LNCAP (cell line): ENCODE data around the gene ZNF805.

Experiments
- TF ChIP-seq, protein P1 (sequence below): fragments of 450-650 bp; IDR thresholded peaks from 2 replicates; pipeline ENCODE4 v1.5.1; 2017; ENCODE audit warnings: mild to moderate bottlenecking

Gene ZNF805

GRCh38 chr19:57227502-57227901, 12.9 kb upstream of the ZNF805 start:
- TF ChIP-seq, protein P1, sequence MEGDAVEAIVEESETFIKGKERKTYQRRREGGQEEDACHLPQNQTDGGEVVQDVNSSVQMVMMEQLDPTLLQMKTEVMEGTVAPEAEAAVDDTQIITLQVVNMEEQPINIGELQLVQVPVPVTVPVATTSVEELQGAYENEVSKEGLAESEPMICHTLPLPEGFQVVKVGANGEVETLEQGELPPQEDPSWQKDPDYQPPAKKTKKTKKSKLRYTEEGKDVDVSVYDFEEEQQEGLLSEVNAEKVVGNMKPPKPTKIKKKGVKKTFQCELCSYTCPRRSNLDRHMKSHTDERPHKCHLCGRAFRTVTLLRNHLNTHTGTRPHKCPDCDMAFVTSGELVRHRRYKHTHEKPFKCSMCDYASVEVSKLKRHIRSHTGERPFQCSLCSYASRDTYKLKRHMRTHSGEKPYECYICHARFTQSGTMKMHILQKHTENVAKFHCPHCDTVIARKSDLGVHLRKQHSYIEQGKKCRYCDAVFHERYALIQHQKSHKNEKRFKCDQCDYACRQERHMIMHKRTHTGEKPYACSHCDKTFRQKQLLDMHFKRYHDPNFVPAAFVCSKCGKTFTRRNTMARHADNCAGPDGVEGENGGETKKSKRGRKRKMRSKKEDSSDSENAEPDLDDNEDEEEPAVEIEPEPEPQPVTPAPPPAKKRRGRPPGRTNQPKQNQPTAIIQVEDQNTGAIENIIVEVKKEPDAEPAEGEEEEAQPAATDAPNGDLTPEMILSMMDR = no peak

DNA sequence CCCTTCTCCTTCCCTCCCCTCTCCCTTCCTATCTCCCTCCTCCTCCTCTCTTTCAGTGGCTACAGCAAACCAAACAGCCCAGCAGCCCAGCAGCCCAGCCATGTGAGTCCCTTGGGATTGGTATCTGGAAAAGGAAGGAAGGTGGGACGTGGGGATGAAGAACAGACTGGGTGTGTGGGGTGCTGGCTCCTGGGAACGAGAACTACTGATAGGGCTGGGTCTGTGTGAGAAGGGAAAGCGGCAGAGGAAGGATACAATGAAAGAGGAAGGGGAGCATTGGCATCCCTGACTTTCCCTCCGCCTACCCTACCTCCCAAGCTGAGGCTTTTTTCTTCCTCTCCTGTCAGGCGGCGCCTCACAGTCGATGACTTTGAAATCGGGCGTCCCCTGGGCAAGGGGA, 8.7 kb upstream of the ZNF805 start:
- TF ChIP-seq, protein P1 = no peak

- TF ChIP-seq, protein P1 = no peak
These were observed 7.2 kb upstream of the ZNF805 start for GRCh38 chr19:57233207-57233606.

- TF ChIP-seq, protein P1 = no peak
These were observed 486 bp upstream of the ZNF805 start for GRCh38 chr19:57239982-57240310.

DNA sequence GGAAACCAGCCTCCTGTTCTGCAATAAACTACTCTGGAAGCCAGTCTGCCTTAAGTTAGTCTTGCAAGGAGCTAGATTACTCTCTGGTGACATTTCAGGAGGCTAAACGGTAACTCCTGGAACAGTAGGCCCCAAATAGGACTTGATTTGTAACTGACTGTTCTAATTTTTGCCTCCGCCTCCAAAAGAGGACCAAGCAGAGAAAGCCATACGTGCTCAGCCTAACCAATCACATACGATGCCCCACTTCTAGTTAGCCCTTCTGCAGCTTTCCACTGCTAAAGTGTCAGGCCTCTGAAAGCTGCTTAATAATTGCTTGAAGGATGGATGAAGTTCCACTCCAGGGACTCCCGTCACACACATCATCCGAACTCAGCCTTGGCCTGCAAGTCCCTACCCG, 744 bp downstream of the ZNF805 start:
- TF ChIP-seq, protein P1 = no peak

DNA sequence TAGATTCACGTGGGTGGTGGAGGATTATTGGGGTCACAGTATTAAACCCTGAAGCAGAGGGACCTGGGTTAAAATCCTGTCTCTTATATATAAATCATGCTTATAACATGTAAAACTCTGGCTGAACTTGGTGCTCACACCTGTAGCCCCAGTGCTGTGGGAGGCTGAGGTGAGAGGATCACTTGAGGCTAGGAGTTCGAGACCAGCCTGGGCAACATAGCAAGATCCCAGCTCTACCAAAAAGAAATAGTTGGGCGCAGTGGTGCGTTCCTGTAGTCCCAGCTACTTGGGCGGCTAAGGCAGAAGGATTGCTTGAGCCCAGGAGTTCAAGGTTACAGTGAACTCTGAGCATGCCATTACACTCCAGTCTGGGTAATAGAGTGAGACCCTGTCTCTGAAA, 2.4 kb downstream of the ZNF805 start:
- TF ChIP-seq, protein P1 = no peak

- TF ChIP-seq, protein P1 = no peak
These were observed 4.1 kb downstream of the ZNF805 start for GRCh38 chr19:57244513-57244912.

- TF ChIP-seq, protein P1 = no peak
These were observed 4.6 kb downstream of the ZNF805 start for GRCh38 chr19:57245066-57245465.
